Inflammatory macrophage treated with lipopolysaccharide for 4 hours (primary cell): ENCODE measurements around the gene CELSR2.
"Not testable (repeated sequence)": the region's sequence is repeated elsewhere in the genome, so short reads cannot be mapped to it uniquely, and the experiment has no call there.

Experiments used
- DNase-seq: peaks from one replicate; pipeline ENCODE4 v3.0.0-alpha.2; 2020

Gene CELSR2, protein sequence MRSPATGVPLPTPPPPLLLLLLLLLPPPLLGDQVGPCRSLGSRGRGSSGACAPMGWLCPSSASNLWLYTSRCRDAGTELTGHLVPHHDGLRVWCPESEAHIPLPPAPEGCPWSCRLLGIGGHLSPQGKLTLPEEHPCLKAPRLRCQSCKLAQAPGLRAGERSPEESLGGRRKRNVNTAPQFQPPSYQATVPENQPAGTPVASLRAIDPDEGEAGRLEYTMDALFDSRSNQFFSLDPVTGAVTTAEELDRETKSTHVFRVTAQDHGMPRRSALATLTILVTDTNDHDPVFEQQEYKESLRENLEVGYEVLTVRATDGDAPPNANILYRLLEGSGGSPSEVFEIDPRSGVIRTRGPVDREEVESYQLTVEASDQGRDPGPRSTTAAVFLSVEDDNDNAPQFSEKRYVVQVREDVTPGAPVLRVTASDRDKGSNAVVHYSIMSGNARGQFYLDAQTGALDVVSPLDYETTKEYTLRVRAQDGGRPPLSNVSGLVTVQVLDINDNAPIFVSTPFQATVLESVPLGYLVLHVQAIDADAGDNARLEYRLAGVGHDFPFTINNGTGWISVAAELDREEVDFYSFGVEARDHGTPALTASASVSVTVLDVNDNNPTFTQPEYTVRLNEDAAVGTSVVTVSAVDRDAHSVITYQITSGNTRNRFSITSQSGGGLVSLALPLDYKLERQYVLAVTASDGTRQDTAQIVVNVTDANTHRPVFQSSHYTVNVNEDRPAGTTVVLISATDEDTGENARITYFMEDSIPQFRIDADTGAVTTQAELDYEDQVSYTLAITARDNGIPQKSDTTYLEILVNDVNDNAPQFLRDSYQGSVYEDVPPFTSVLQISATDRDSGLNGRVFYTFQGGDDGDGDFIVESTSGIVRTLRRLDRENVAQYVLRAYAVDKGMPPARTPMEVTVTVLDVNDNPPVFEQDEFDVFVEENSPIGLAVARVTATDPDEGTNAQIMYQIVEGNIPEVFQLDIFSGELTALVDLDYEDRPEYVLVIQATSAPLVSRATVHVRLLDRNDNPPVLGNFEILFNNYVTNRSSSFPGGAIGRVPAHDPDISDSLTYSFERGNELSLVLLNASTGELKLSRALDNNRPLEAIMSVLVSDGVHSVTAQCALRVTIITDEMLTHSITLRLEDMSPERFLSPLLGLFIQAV (N-terminal part only)

GRCh38 chr1:109248797-109249629, at the start of gene CELSR2:
CELSR2 (plus strand) TSS chr1:109249539; CDS start chr1:109250080, 541 bp downstream.
- peak; percentile 54 for DNase-seq

GRCh38 chr1:109199710-109200109, 49.6 kb upstream of the CELSR2 start:
- no peak for DNase-seq

DNA sequence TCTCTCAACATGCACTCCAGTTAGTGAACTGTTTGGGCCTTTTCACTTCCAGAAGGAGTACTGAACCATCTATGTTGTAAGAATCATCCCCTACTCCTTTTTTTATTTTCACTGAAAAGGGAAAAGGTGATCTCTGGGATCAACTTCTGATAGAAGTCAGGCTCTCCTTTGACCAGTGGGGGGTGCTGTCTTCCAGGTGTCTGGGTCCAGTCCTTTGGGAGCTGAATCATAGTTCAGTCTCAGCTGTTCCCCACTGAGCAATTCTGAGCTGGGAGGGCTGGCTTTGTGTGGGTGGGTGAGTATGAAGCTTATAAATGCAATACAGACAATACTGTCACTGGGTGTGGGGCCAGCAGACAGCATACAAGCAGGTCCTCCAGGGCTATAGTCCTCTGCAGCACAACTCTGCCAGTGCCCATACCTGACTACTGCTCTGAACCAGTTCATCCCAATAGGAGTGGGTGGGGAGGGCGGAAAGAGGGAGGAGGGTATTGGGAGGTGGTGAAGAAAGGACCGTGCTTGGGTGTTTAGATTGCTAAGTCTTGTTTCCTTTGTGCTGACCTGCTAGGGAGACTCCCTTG, 48.1 kb upstream of the CELSR2 start:
- peak; percentile 88 for DNase-seq

GRCh38 chr1:109204484-109204883, 44.9 kb upstream of the CELSR2 start:
- DNase-seq: no peak

- no peak for DNase-seq
Measured at GRCh38 chr1:109206339-109206738, 43.0 kb upstream of the CELSR2 start.

GRCh38 chr1:109207467-109208103, 41.8 kb upstream of the CELSR2 start:
- DNase-seq: no peak

DNA sequence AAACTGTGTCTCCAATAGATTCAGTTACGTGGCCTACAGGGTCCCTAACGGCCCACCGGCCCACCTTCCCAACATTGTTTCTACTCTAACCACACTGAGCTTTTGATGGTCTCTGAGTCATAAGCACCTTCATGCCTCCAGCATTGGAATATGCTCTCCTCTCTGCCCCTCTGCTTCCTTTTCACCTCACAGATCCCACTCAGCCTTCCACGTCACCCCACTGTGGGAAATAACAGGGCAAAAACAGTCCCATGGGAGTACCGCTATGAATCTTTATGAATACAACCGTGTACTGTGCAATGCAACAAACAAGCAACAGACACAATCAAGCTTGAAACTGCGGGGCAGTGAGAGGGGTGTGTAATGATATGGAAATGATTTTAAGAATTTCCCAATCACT, 40.9 kb upstream of the CELSR2 start:
- DNase-seq: no peak

DNA sequence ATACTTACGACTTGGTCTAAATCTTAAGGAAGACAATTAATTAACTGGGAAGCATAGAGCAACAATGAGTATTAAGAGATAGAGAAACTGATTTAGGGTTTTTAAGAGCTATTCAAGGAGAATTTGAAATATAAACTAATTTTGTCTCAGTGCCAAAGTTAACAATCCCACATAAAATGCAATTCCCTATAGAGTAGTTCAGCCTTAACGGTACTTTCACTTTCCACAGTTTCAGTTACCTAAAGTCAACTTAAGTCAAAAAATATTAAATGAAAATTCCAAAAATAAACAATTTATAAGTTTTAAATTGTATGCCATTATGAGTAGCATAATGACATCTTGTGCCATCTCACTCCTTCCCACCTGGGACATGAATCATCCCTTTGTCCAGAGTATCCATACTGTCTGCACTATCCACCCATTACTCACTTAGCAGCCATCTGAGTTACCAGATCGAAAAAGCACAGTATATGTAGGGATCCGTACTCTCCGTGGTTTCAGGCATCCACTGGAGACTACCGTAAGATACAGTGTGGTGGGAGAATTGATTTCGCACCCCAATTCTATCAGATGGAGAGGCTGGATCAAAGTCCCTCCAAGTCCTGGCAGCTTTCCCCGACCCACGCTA, 40.4 kb upstream of the CELSR2 start:
- no peak for DNase-seq

DNA sequence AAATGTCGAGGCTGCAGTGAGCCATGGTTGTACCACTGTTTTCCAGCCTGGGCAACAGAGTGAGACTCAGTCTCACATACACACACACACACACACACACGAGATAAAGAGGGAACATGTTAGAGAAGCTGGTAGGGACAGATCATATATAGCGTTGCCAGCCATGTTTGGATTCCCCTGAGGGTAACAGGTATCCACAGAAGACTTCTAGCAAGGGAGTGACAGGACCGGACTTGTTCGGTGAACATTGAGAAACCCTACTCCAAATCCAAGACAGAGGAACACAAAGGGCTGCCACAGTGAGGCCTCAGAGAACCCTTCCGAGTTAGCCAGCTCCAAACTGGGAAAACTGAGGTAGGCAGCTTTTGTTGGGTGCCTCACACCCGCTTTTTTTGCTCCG, 39.3 kb upstream of the CELSR2 start:
- no peak for DNase-seq

- DNase-seq: no peak
Measured at GRCh38 chr1:109213345-109213823, 36.0 kb upstream of the CELSR2 start.

GRCh38 chr1:109213824-109214693, 35.3 kb upstream of the CELSR2 start, which contains the start of gene SARS1:
SARS1 (plus strand) TSS chr1:109213918; CDS start chr1:109213993, 75 bp downstream.
- peak; percentile 86 for DNase-seq

- DNase-seq: peak; percentile 76
Measured at GRCh38 chr1:109214695-109215623, 34.4 kb upstream of the CELSR2 start.

GRCh38 chr1:109216662-109217061, 32.7 kb upstream of the CELSR2 start:
- DNase-seq: no peak

DNA sequence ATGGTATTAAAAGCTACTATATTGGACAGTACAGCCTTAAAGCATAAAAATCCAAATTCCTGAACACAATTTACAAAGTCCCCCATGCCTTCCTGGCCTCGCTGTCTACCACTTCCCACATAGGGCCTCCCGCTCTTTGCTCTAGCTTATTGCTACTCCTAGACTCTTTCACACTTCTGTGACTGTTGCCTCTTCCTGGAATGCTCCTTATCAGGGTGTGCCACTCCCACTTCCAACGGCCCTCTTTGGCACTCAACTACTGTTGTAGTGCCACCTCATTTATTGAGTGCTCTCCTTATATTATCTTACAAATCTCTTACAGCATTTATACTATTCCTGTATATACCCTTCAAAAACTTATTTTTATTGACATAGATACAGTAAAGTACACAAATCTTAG, 30.8 kb upstream of the CELSR2 start:
- no peak for DNase-seq

DNA sequence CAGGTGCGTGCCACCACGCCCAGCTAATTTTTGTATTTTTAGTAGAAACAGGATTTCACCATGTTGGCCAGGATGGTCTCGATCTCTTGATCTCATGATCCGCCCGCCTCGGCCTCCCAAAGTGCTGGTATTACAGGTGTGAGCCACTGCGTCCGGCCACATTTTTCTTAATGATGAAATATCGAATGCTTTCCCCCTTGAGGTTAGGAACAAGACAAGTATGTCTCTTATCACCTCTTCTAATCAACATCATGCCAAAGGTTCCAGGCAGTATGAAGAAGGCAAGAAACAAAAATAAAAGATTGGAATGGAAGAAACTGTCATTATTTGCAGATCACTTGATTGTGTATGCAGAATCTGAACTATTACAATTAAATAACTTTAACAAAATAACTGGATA, 28.1 kb upstream of the CELSR2 start:
- DNase-seq: not testable (repeated sequence)

DNA sequence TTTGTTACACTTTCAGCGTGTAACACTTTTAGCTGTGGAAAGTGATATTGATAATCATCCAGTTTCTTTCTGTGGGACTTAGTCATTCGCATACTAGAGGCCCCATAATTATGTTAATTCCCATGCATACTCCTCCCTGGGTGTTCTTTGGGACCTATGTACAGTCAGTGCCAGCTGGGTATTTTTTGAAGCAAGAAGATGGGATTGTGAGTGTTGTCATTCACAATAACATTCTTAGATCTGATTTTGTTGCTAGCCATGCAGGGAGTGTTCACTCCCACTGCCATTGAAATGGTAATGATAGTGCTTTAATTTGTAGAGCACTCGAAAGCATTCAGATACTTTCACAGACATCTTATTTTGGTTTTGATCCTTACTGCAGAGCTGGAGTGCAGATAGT, 24.0 kb upstream of the CELSR2 start:
- no peak for DNase-seq

- no peak for DNase-seq
Measured at GRCh38 chr1:109225711-109226445, 23.5 kb upstream of the CELSR2 start.

- DNase-seq: no peak
Measured at GRCh38 chr1:109228167-109228566, 21.2 kb upstream of the CELSR2 start.
